Kidney epithelial cell (primary cell): ENCODE data around the gene DNASE2. TPM values are rescaled to one million over a fixed set of nuclear protein-coding genes. Genes with fewer than 3 reads are reported as not detected.
A peak's percentile ranks its signal among the peaks of the same experiment; 100 is the strongest.

Experiments
- DNase-seq: peaks from one replicate; pipeline ENCODE4 v3.0.0-alpha.2; 2010; ENCODE audit warnings: low read depth
- H3K27me3 ChIP-seq: 2 replicates; pipeline ENCODE4 v1.6.0; 2011; ENCODE audit warnings: low read length; ENCODE audit not compliant: control insufficient read depth, insufficient read depth
- H3K36me3 ChIP-seq: 2 replicates; pipeline ENCODE4 v1.5.1; 2011; ENCODE audit warnings: low read length; ENCODE audit not compliant: control insufficient read depth, insufficient read depth
- H3K4me3 ChIP-seq: 2 replicates; pipeline ENCODE4 v1.5.1; 2011; ENCODE audit warnings: low read depth, mild to moderate bottlenecking, control low read depth, low read length
- CTCF ChIP-seq: IDR thresholded peaks from 2 replicates; pipeline ENCODE4 v1.5.1; 2011; ENCODE audit warnings: mild to moderate bottlenecking, moderate library complexity, low read length, control low read depth, inconsistent platforms; ENCODE audit not compliant: insufficient read depth, poor library complexity, severe bottlenecking
- total RNA-seq: library from RNA; depleted of rRNA; stranded (reverse); fragments of >200 nt; gene quantifications from 2 replicates; pipeline ENCODE4 v1.2.3, GENCODE V29; 2015

The DNASE2 gene
- total RNA-seq, 1 donor from 2014 or later: 38.5 TPM

GRCh38 chr19:12843999-12844732 lies 37.1 kb downstream of the DNASE2 start:
- H3K4me3 ChIP-seq: no peak overlapping the region
- no peaks in the 10 kb centered on the region for H3K36me3 ChIP-seq
- no peak for TF ChIP-seq CTCF
- peaks cover 37% of the 10 kb centered on the region for H3K27me3 ChIP-seq
- DNase-seq: no peak

- DNase-seq: no peak
- TF ChIP-seq CTCF: no peak
- Histone ChIP-seq H3K36me3 (no peaks in the 10 kb centered on the region), H3K27me3 (peaks cover 46% of the 10 kb centered on the region), H3K4me3 (no peak overlapping the region)
Observed at GRCh38 chr19:12843328-12843727, 37.9 kb downstream of the DNASE2 start.

GRCh38 chr19:12842511-12842910 lies 38.7 kb downstream of the DNASE2 start:
- no peak for TF ChIP-seq CTCF
- Histone ChIP-seq H3K27me3 (peaks cover 51% of the 10 kb centered on the region), H3K4me3 (no peak overlapping the region), H3K36me3 (no peaks in the 10 kb centered on the region)
- no peak for DNase-seq

- TF ChIP-seq CTCF: no peak
- peak overlapping the region; percentile 18 for H3K4me3 ChIP-seq
- peaks cover 56% of the 10 kb centered on the region for H3K27me3 ChIP-seq
- DNase-seq: no peak
- no peaks in the 10 kb centered on the region for H3K36me3 ChIP-seq
Observed at GRCh38 chr19:12841094-12841493, 40.2 kb downstream of the DNASE2 start.

- no peak for DNase-seq
- Histone ChIP-seq H3K36me3 (no peaks in the 10 kb centered on the region), H3K27me3 (peaks cover 63% of the 10 kb centered on the region), H3K4me3 (peak overlapping the region; percentile 18)
- no peak for TF ChIP-seq CTCF
Observed at GRCh38 chr19:12840091-12841079, 40.9 kb downstream of the DNASE2 start.
